SKM-1 treated with dmso at 0.1 percent for 144 hours (cell line): Measurements from ENCODE around the gene CFAP61.
"Not testable (repeated sequence)": the region's sequence is repeated elsewhere in the genome, so short reads cannot be mapped to it uniquely, and the experiment has no call there.

Experiments
- DNase-seq: peaks from one replicate; lab custom pipeline; 2025; ENCODE audit not compliant: unreplicated experiment; lab: John Stamatoyannopoulos, UW

Gene CFAP61, protein sequence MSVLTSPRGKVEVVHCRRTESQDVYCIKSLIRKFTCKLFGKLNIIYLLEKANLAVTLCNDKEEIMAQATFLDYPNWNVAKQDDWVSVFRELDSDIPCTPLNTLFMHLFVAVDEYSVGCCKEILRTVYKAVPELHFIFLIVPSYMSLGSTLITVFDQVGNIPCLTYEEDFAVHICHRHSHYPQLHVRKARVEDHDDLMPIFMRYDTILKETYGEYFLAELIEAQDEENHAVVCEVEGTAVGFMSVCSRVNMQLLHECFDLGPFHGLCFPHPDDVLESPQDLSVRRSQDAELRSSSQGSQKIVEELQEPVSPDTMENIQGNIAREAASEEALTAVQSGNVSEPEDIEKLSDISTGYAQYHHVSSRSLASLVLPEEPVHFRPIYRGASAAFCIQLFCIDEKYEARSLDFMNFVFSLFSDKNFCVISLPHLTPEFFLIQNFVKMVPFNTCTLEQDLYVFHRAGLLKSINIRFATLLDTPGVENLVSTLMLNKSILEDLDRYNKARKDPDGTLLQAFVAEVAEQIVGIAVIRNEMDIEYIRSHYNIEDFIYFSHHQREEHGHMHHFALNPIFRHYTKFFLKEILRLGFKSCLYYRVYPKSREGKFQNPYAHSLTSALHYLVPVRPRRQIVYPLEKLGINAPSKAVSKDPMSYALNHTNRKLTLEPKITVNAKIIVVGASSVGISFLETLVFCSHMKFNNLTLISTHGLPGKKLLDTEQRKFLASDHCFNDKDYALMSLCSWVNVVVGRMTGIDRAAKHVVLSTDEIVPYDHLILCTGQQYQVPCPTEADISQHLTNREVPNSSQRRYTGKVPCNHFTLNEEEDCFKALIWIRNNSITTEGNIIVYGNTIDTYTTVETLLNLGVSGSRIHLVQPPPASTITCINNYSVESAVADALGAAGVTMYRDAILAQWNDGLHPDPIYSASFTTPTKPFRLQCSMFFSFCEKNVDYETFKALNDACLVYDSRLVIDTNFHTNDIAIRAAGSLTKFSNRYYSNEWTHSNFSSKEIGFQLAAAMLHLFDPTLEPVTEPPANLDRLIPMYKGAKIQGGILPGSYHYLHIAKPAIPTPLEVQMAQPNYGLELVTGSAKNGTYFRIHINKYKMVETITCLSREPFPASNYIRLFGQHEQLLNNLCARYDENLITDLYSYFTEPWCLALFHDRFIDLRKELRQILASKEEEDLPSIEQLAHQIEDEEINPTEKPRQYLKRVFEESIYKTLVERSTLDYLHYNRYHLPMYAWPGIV

DNA sequence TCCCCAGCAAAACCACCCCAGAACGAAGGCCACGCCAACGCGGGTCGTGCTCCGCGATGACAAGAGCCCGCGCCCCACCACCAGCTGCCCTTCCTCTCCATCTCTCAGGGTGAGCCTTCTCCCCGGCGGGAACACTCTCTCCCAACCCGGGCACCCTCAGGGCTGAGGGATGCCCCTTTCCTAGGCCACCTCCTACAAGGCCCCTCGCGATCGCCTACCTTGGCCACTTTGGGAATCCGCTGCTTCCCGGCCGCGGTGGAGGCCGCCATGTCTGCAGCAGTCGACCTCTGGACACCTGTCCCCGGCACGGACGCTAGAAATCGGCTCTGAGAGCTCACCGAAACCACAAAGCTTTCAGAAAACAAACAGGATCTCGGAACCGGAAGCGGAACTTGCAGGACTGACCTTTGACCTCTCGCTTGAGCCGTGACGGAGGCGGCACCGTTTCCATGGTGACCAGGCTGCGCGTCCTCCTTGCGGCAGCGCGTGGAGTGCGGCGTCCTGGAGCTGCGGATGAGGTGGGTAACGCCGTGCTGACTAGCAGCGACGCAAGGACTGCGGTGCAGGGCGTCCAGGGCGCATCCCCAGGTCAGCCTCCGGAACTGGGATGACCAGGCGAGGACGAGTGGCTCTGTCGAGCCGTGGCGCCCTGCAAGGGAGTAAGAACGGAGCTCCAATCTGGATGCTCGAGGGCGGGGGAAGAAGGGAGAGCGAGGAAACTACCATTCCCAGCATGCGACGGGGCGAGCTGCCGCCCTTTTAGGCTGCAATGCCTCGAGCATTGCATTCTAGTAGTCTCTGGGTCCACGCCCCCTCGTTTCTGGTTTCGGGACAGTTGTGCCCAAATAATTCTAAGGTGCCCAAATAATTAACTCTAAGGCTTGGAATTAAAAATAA, at the start of gene CFAP61, which contains the start of gene CRNKL1:
Gene CFAP61 (plus strand): TSS at position 459 of the 897 bp plus-strand sequence. CDS start 4,122 bp downstream, outside the sequence.
Gene CRNKL1 (minus strand): TSS at position 393 of the 897 bp plus-strand sequence. CDS start 124 bp downstream, at position 269.
- peak; percentile 91 for DNase-seq

DNA sequence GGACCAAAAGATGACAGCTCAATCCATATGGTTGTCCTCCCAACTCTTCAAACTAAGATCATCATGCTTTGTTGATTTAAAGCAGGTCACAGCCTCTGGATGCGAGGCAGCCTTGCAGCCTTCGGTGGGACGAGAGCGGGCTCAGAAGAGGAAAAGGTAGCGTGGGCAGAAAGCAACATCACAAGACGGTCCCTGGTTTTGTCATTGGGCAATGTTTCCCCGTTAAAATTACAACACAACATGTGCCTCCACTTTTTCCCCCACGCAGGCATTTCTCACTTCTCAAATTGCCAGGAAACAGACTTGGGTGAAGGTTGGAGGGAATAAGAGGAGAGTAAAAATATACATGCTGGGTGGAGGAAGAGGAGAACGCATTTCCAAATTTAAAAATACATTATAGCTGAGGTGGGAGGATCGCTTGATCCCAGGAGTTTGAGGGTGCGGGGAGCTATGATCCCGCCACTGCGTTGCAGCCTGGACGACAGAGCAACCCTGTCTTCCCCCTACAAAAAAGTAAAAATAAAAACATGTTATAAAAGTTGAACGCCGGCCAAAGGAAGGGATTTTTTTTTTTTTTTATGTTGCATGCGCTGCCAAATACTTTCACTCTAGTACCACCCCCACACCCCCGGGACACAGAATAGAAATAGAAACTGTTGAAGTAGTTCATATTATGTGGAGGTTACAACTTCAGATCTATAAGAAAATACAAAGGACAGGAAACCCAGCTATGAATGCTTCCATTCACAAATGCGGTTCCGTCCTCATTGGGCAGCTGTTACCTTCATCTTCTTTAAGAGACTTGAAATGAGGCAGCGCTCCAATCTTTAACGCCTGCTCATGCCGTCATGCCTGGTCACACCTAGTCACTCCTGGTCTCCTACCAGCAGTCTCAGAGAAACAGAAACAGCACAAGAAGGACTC, 49.0 kb upstream of the CFAP61 start:
- DNase-seq: peak; percentile 90

DNA sequence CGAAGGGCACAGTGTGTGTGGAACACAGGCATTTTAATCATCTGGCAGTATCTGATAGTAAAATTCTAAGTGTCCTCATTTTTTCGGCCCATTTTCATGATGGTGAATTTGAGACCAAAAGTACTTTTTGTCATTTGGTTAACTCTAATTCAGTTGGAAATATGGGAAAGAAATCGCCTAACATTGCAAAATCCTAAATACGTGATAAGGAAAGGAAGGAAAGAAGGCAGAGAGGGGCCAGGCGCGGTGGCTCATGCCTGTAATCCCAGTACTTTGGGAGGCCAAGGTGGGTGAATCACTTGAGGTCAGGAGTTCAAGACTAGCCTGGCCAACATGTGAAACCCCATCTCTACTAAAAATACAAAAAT, 48.4 kb upstream of the CFAP61 start:
- DNase-seq: not testable (repeated sequence)

DNA sequence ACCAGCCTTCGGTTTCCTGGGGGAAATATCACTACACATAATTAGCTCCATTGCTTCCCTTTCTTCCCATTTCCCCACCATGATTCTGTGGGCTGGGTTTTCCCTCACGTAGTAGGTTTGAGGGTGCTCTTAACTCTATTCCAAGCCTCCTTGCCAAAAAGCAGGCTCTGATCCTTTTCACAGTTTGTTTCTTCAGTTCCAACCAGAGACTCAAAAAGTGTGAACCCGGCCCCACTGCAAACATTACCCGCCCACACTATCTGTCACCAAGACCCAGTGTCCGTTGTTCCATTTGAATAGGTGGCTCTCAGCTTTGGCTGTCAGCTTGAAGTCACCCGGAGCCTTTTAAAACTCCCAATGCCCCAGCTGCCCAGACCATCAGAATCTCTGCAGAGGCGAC, 47.0 kb upstream of the CFAP61 start:
- no peak for DNase-seq

DNA sequence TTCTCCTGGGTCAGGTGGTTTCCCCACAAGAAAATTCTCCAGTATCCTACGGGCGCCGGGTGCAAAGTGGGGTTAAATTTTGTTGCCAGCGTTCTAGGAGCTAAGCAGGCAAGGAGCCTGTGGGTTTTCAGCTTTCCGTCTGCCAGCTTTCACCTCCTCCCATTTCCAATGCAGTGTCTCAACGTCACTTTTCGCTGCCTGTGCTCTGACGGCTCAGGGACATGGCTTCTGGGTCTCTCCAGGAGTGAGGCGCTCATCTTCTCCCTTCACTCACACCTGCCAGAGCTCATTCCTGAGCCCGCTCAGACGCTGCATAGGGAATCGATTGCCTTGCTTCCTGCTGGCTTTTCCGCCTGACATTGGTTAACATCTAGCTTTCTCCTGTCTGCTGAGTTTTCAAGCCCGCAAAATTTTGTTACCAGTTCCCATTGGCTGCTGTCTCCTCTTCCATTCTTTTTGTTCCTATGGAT, 42.5 kb upstream of the CFAP61 start:
- DNase-seq: no peak

DNA sequence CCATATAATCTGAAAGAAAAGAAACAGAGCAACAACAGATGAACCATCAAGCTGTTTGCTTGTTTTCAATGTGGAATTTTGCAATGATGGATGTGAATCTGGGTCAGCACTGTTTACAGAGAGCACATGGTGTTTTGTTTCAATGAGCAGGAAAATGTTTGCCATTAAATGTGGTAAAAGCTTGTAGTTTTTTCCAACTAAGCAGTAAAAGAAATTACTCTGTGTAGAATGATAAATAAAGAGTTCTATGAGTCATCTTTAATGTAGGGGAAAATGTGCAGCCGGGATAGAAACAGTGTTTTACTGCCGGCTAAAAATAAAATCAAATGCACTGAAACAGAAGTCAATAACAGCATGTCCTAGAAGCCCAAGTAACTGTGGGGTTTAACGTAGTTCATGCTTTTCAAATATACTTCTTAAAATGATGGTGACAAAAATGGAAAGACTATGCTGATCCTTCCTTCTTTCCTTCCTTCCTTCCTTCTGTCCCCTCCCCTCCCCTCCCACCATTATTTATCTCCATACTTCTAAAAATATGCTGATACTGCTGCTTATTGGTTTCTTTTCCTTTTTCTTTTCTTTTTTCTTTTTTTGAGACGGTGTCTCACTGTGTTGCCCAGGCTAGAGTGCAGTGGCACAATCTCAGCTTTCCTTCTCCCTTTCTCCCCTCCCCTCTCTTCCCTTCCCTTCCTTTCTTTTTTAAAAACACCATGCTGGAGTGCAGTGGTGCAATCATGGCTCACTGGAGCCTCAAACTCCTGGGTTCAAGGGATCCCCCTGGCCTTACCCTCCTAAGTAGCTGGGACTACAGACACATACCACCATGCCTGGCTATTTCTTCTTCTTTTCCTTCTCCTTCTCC, 41.5 kb upstream of the CFAP61 start:
- DNase-seq: no peak

DNA sequence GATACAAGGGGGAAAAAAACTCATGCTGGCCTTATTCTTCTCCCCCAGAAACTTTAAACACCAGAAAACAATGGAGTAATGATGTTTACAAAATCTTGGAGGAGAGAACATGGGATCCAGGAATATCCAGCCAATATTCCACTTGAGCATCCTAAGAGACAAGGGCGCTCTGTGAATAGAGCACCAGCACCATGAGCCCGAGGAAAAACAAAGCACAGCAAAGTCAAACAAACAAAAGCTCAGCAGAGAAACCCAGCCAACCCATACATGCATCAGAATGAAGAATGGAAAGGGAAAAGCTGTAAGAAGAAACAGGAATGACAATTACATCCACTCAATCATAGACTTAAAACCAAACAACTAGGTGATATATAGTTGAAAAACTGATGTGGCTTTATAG, 39.8 kb upstream of the CFAP61 start:
- DNase-seq: no peak

DNA sequence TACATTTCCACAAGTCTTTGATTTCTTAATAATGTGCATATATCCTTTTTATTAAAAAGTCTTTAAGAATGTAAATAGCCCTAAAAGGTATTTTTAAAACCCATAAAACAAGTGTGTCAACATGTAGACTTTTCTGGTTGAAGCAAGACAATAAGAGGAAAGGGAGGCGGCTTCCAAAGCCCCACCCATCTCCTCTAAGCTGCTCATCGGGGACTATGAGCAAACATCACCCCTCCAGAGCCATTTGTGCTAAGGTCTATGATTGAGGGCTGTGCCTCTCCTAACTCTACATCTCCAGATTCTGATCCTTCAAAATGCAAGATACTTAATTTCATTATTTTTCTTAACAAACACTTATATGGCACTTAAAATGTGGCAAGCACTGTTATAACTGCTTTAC, 37.7 kb upstream of the CFAP61 start:
- peak; percentile 7 for DNase-seq

DNA sequence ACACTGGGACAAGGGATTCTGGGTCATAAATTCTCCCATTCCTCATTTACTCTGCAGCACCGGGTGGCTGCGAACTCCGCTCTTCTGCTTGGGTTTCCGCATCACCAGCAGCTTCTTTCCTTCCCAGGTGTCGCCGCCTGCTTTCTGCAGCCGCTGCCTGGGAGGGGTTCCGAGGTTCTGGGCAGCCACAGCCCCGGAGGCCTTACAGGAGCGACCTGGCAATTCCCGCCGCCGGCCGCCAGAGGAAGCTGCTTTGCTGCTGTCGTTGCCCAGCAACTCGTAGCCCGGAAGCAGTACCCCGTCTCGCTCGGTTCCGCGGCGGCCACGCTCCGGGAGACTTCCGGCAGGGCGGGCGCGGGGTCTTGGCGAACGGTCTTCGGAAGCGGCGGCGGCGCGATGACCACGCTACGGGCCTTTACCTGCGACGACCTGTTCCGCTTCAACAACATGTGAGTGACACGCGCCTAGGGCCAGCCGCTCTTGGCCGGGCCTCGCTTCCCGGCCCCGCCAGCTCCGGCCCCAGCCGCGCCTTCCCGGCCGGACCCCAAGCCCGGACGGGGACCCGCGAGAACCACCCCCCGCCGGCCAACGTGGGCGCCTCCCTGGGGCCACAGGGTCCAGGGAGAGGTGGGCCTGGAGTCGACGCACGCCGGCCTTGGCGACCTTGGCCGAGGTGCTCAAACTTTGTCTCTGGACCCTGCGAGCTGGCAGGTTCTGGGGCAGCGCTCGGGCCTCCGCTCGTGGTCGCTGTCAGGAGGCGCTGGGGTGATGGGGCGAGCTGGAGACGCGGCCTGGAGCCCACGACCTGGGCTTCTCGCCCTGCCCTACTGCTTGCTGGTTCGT, 35.1 kb upstream of the CFAP61 start, which contains the start of gene NAA20:
Gene NAA20 (plus strand): TSS at position 362 of the 843 bp plus-strand sequence. CDS start 35 bp downstream, at position 397.
- DNase-seq: peak; percentile 91

DNA sequence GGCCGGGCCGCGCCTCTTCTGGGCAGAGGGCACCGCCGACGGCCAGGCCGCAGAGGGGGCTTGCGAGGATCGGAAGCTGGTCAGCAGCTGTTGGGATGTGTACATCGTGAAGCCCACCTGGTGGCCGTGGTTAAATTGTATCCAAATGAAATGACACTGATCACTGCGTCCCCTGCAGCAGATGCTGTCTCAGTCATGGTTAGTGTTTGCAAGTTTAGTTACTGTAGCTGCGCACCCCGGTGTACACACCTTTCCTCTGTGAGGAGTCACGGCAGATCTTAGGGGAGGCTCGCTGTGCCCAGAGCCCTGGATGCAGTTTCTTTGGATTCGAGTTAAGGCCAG, 34.5 kb upstream of the CFAP61 start:
- DNase-seq: no peak

DNA sequence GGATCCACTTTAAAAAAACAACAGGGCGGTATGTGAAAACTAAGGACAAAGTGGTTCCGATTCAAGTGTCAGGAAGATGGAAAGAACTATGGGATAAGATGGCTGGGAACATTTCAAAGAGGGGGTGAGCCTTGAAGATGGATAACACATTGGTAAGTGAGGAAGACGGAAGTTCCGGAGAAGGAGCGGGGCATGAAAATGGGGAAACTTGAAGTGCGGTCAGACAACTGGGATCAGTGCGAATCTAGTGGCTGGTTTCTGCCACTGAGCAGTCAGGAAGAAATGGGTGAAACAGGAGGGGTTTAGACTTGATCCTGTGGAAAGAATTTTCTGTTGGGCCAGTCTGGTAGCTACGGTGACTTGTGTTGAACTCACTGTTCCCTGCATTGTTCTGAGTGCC, 34.0 kb upstream of the CFAP61 start:
- peak; percentile 15 for DNase-seq

DNA sequence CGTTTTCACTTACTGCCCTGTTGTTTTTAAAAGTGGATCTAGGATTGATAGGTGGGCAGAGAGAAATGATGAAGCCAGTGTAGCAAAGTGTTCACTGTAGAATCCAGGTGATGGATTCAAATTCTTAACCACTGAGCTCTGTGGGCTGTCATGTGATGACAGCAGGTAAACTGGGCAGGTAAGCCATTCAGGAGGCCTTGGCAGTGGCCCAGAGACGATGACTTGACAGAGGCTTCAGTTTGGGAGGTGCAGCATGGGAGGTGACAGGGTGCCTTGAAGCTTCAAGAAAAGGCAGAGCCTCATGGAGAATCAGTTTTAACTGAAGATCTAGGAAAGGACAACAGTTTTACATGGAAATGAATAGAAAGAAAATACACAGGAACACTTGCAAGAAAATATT, 33.2 kb upstream of the CFAP61 start:
- no peak for DNase-seq

DNA sequence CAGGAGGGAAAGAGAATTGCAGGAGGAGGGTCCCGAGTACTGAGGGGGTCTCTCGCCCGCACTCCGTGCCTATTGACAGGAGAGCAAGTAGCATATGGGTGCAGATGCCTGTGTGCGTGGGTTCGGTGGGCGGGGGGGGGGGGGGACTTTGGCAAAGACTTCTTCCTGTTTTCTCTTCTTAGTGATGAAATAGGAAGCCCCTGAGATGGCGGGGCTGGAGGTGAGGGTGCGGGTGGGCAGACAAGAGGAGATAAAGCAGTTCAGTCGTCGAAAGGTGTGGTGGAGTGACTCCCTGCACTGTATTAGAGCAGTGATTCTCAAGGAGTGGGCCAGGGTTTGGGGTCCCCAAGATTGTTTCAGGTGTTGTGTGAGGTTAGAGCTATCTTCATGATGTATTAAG, 31.4 kb upstream of the CFAP61 start:
- DNase-seq: no peak

DNA sequence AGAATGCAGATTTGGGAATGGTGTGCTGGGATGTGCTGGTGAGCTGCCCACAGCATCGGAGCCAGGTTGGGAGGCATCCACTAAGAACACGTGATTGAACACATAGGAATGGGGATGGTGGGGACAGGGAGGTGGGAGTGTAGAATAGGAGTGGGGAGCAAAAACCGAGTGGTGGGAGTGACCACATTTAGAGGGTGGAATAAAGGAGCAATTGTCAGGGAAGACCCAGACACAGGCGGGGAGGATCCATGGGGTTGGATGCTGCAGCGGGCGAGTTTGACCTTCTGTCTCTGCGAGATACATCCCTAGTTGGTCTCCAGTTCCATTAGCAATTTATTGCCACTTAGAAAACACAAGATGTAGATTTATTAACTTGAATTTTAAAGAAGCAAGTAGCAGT, 30.5 kb upstream of the CFAP61 start:
- no peak for DNase-seq

DNA sequence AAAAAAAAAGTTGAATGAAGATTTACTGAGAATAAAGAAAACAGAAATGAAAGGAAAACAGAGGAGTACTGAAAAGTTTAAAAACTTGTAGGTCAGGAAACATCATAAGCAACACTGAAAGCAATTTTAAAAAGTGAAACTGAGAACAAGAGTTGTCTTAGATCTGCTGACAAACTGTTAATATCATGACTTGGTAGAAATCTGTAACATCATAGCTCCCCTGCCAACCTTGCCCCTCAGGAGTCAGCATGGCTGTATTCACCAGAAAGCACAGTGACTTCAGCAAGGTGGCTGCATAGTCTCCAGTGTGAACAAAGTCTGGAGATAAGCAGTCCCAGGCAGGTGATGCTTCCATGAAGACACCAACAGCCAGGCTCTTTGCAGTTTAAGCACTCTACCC, 29.8 kb upstream of the CFAP61 start:
- DNase-seq: no peak

DNA sequence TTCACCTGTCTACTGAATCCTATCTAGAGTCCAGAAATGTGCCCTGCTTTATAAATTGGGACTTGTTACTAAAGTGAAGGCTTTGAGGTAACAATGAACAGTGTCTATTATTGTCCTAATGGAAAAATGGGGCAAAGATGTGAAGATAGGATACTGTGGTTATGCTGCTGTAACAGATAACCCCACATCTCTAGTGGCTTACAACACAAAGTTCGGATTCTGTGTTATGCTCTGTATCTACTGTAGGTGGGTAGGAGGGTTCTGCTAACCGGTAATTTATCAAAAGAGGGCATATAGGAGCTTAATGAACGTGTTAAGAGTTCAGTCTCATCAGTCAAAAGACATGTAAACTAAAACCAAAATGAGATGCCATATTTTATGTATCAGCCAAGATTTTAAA, 28.9 kb upstream of the CFAP61 start:
- DNase-seq: no peak

DNA sequence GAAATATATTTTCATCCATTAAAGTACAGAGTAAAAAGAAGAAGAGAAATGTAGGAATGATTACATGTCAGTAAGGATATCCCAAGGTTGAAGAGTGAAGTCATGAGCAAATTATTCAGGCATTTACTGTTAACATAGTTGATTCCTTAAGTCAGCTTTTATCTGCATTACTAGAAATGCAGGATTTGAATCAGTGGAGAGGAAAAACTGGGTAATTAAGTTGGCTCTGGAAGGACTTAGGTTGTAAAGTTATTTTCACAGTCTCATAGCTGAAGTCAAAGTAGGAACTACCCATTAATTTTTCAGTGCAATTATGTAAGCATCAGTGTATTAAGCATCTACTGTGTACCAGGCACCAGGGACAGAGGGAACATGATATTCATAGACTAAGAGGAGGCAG, 27.4 kb upstream of the CFAP61 start:
- DNase-seq: no peak
